ENCODE measurements around the gene EEFSEC. TPM values are rescaled to one million over a fixed set of nuclear protein-coding genes. Genes with fewer than 3 reads are reported as not detected.

Gene EEFSEC
- total RNA-seq, 1 experiment from 2014 or later, result 9.5 TPM

GRCh38 chr3:128394033-128394432, 240.8 kb downstream of the EEFSEC start:
- H4K8ac ChIP-seq (replicated peaks; ENCODE audit: insufficient read length, low read depth, low read length), result no peak overlapping the region
- no peaks in the 10 kb centered on the region for H3K79me1 ChIP-seq (ENCODE audit: insufficient read depth, low read depth, low read length, poor library complexity, severe bottlenecking)
- no peak overlapping the region for H2BK15ac ChIP-seq (ENCODE audit: low read depth, low read length)
- no peak overlapping the region for H4K5ac ChIP-seq (ENCODE audit: insufficient read length, low read depth, low read length)
- no CpG with 5 or more reads among the region's 9 CpGs for WGBS (ENCODE audit: extremely low coverage, insufficient read length, low lambda C conversion rate)
- H3K4me2 ChIP-seq (ENCODE audit: insufficient read depth, insufficient read length, low read length), result no peak overlapping the region
- H3K27ac Mint-ChIP-seq, result no peak overlapping the region; a peak in 1 of 7 replicates
- H3K4me3 Mint-ChIP-seq, result no peak overlapping the region
- no peak overlapping the region for H3K14ac ChIP-seq (ENCODE audit: insufficient read depth, low read length)
- peaks cover 3% of the 10 kb centered on the region for H4K20me1 ChIP-seq (ENCODE audit: control insufficient read depth, insufficient read depth, insufficient read length)
- H3K4ac ChIP-seq (ENCODE audit: low read depth, low read length), result no peak overlapping the region
- H2BK12ac ChIP-seq (ENCODE audit: insufficient read length, low read depth, low read length), result no peak overlapping the region
- H3K27me3 Mint-ChIP-seq (ENCODE audit: low read depth), result no peaks in the 10 kb centered on the region
- H3K56ac ChIP-seq (ENCODE audit: insufficient read length, low read depth, low read length), result no peak overlapping the region
- H3K18ac ChIP-seq (ENCODE audit: insufficient read length, low read depth, low read length), result no peak overlapping the region
- H2BK20ac ChIP-seq (ENCODE audit: low read depth, low read length, poor library complexity, severe bottlenecking), result no peak overlapping the region
- H3K27me3 ChIP-seq (ENCODE audit: insufficient read depth, low read length), result no peaks in the 10 kb centered on the region
- no peak overlapping the region for H2AFZ ChIP-seq (ENCODE audit: low read length)
- H3K4me1 ChIP-seq (ENCODE audit: insufficient read depth, low read length), result no peaks in the 10 kb centered on the region
- no peak overlapping the region for H2BK5ac ChIP-seq (ENCODE audit: insufficient read length, low read length)
- no peak overlapping the region for H3K23ac ChIP-seq (ENCODE audit: insufficient read length, low read depth, low read length)
- H3K36me3 Mint-ChIP-seq (ENCODE audit: insufficient read depth in 1 of 3, low read depth in 3 of 3), result no peaks in the 10 kb centered on the region; a peak in 1 of 7 replicates
- no peak overlapping the region for H2BK120ac ChIP-seq (ENCODE audit: low read depth, low read length, poor library complexity, severe bottlenecking)
- H3K79me2 ChIP-seq (ENCODE audit: insufficient read depth, low read length), result no peaks in the 10 kb centered on the region
- no peak overlapping the region for H3K9ac ChIP-seq (ENCODE audit: extremely low read depth, insufficient read length, low read length)
- H3T11ph ChIP-seq (ENCODE audit: low read length), result no peak overlapping the region
- no peak for DNase-seq
- no peak overlapping the region for H4K91ac ChIP-seq (ENCODE audit: insufficient read length, low read depth, low read length)
- H3K9me3 ChIP-seq (ENCODE audit: control insufficient read depth, low read depth, low read length), result no peaks in the 10 kb centered on the region
- no peak overlapping the region for H3K27ac ChIP-seq (ENCODE audit: insufficient read length, low read depth, low read length)
- no peaks in the 10 kb centered on the region for H3K9me3 Mint-ChIP-seq
- peaks cover 13 to 21% of the 10 kb centered on the region in 2 experiments for H3K4me1 Mint-ChIP-seq
- TF ChIP-seq CTCF (conservative IDR thresholded peaks at IDR 0.05), result no peak
- H3K23me2 ChIP-seq (ENCODE audit: insufficient read length, low read depth, low read length, poor library complexity, severe bottlenecking), result no peaks in the 10 kb centered on the region
- H2AK5ac ChIP-seq (ENCODE audit: insufficient read length, low read length), result no peak overlapping the region
